CD4-positive, alpha-beta T cell treated with Interleukin-12 subunit alpha and Interleukin-12 subunit beta, for 1 hour (primary cell): ENCODE results near the gene OR2T2.
A peak's percentile ranks its signal among the peaks of the same experiment; 100 is the strongest.
"Not testable (repeated sequence)": the region's sequence is repeated elsewhere in the genome, so short reads cannot be mapped to it uniquely, and the experiment has no call there.

Experiments used
- DNase-seq: peaks from one replicate; pipeline ENCODE4 v3.0.0-alpha.2; 2020

OR2T2 gene

GRCh38 chr1:248453619-248454018, 8.2 kb downstream of the OR2T2 start:
- not testable (repeated sequence) for DNase-seq

GRCh38 chr1:248455045-248455444, 9.6 kb downstream of the OR2T2 start:
- not testable (repeated sequence) for DNase-seq

GRCh38 chr1:248456635-248457034, 11.2 kb downstream of the OR2T2 start:
- not testable (repeated sequence) for DNase-seq

GRCh38 chr1:248459117-248459516, 13.7 kb downstream of the OR2T2 start:
- DNase-seq: not testable (repeated sequence)

GRCh38 chr1:248471154-248471553, 25.7 kb downstream of the OR2T2 start:
- no peak for DNase-seq

GRCh38 chr1:248472111-248472510, 26.7 kb downstream of the OR2T2 start:
- not testable (repeated sequence) for DNase-seq

GRCh38 chr1:248473051-248473450, 27.6 kb downstream of the OR2T2 start, which contains the start of gene OR2T3:
TSS of gene OR2T3 (plus strand) at chr1:248473351. CDS start at chr1:248473351, 0 bp downstream.
- not testable (repeated sequence) for DNase-seq

GRCh38 chr1:248475660-248476059, 30.2 kb downstream of the OR2T2 start:
- not testable (repeated sequence) for DNase-seq

- DNase-seq: peak; percentile 31
These were observed 36.5 kb downstream of the OR2T2 start for GRCh38 chr1:248481686-248482579.

GRCh38 chr1:248488289-248488688, 42.9 kb downstream of the OR2T2 start, which contains the start of gene OR2T5:
TSS of gene OR2T5 (plus strand) at chr1:248488589. CDS start at chr1:248488589, 0 bp downstream.
- DNase-seq: not testable (repeated sequence)

- DNase-seq: not testable (repeated sequence)
These were observed 51.2 kb downstream of the OR2T2 start for GRCh38 chr1:248496661-248497060.

GRCh38 chr1:248500305-248501035, 55.0 kb downstream of the OR2T2 start:
- not testable (repeated sequence) for DNase-seq
